K562 (cell line): ENCODE data around the gene USP48. TPM values are rescaled to one million over a fixed set of nuclear protein-coding genes. Genes with fewer than 3 reads are reported as not detected.
A peak's percentile ranks its signal among the peaks of the same experiment; 100 is the strongest.

Experiments
- ATAC-seq: fragments of 200-7000 bp; cut with Tn5 transposase; 3 replicates; pipeline ENCODE4 v1.9.1; 2020; ENCODE audit warnings: moderate library complexity
- BruUV-seq: library from RNA; stranded (reverse); fragments of 400-500 nt; replicated peaks from 2 replicates; lab custom pipeline; 2021; lab: Mats Ljungman, UMichigan
- CTCF ChIA-PET: fragments of 300-600 bp; formaldehyde crosslinking; extraction: SDS; loops from one replicate; lab custom pipeline; 2021; ENCODE audit warnings: low intra/inter-chr PET ratio; lab: Yijun Ruan, JAX
- POLR2A ChIA-PET: fragments of 300-600, 350-650 bp; sonication (Branson Sonifier 250); formaldehyde crosslinking; extraction: SDS; loops from one replicate; lab custom pipeline; 2021; ENCODE audit warnings: antibody characterized with exemption, inconsistent platforms; lab: Yijun Ruan, JAX
- DNase-seq, 4 experiments: peaks; one replicate each; pipeline versions ENCODE4 v3.0.0 to v3.0.0-alpha.2; 2011 to 2018; ENCODE audit warnings: low spot score in 3 of 4, mixed read lengths in 3 of 4; ENCODE audit errors: extremely low read depth in 1 of 4
- FAIRE-seq: peaks from 2 replicates; lab custom pipeline; 2011; peaks lifted over from hg19 to GRCh38; lab: Jason Lieb, UNC
- H2AFZ ChIP-seq: 2 replicates; pipeline ENCODE4 v1.6.0; 2011; ENCODE audit warnings: low read depth, low read length, control low read depth, inconsistent platforms
- H3K27ac ChIP-seq: fragments of 200-600 bp; 3 replicates; pipeline ENCODE4 v1.8.0; 2011; ENCODE audit warnings: low read depth, mild to moderate bottlenecking, control low read depth, inconsistent platforms, low read length, moderate library complexity, mixed read lengths; ENCODE audit errors: extremely low read depth
- H3K27me3 ChIP-seq, 2 experiments: fragments of 300-600 bp in 1 of 2; 2 replicates in 1 of 2; 3 replicates in 1 of 2; pipeline versions ENCODE4 v1.6.0 to v1.8.0; 2011; ENCODE audit warnings: inconsistent platforms in 2 of 2, low read length in 2 of 2, mild to moderate bottlenecking in 1 of 2, mixed read lengths in 1 of 2, moderate library complexity in 1 of 2; ENCODE audit not compliant: control insufficient read depth in 2 of 2, insufficient read depth in 2 of 2
- H3K36me3 ChIP-seq: fragments of 300-600 bp; 3 replicates; pipeline ENCODE4 v1.8.0; 2011; ENCODE audit warnings: mild to moderate bottlenecking, low read length, inconsistent platforms; ENCODE audit not compliant: control insufficient read depth, insufficient read depth
- H3K4me1 ChIP-seq, 2 experiments: fragments of 200-600 bp in 1 of 2; replicated peaks in 1 of 2; 2 replicates in 1 of 2; 3 replicates in 1 of 2; pipeline versions ENCODE4 v1.5.1 to v1.8.0; 2011; ENCODE audit warnings: inconsistent platforms in 2 of 2, low read length in 2 of 2, mild to moderate bottlenecking in 1 of 2, mixed read lengths in 1 of 2, moderate library complexity in 1 of 2; ENCODE audit not compliant: control insufficient read depth in 2 of 2, insufficient read depth in 2 of 2
- H3K4me2 ChIP-seq: 2 replicates; pipeline ENCODE4 v1.6.1; 2011; ENCODE audit warnings: low read length, control low read depth, inconsistent platforms, mixed read lengths; ENCODE audit not compliant: insufficient read depth
- H3K4me3 ChIP-seq: fragments of 200-600 bp; sonication (generic), shearing (Covaris generic); 2 replicates; pipeline ENCODE4 v1.5.1; 2016; ENCODE audit warnings: control low read depth, inconsistent platforms
- H3K79me2 ChIP-seq: fragments of 200-600 bp; 3 replicates; pipeline ENCODE4 v1.8.0; 2011; ENCODE audit warnings: low read length, inconsistent platforms; ENCODE audit not compliant: control insufficient read depth, insufficient read depth
- H3K9ac ChIP-seq, 2 experiments: 2 replicates each; pipeline versions ENCODE4 v1.6.0 to v1.6.1; 2011; ENCODE audit warnings: low read depth in 2 of 2, low read length in 2 of 2, control low read depth in 1 of 2, inconsistent platforms in 1 of 2, mild to moderate bottlenecking in 1 of 2, mixed read lengths in 1 of 2; ENCODE audit not compliant: insufficient read depth in 1 of 2
- H3K9me1 ChIP-seq: one replicate; pipeline ENCODE4 v1.6.0; 2011; ENCODE audit warnings: inconsistent platforms, mild to moderate bottlenecking, low read length, moderate library complexity; ENCODE audit not compliant: control insufficient read depth, insufficient read depth
- H3K9me3 ChIP-seq: replicated peaks from 2 replicates; pipeline ENCODE4 v1.5.1; 2011; ENCODE audit warnings: low read depth, low read length, inconsistent platforms; ENCODE audit not compliant: control insufficient read depth, insufficient read depth
- H4K20me1 ChIP-seq: replicated peaks from 2 replicates; pipeline ENCODE4 v1.6.1; 2011; ENCODE audit warnings: low read length, inconsistent platforms, mixed read lengths; ENCODE audit not compliant: control insufficient read depth, insufficient read depth
- EWSR1 ChIP-seq: fragments of 450-650 bp; IDR thresholded peaks from 2 replicates; pipeline ENCODE4 v1.6.1; 2018; ENCODE audit warnings: borderline replicate concordance, mild to moderate bottlenecking, low read depth, moderate library complexity; ENCODE audit not compliant: partially characterized antibody
- KAT8 ChIP-seq: fragments of 450-650 bp; IDR thresholded peaks from 2 replicates; pipeline ENCODE4 v1.6.1; 2016; ENCODE audit warnings: low read depth, mild to moderate bottlenecking
- MLLT1 ChIP-seq, 2 experiments: fragments of 450-650 bp; IDR thresholded peaks; 2 replicates each; pipeline ENCODE4 v1.6.1; 2016
- ZNF436 ChIP-seq: fragments of 250-450, 450-650 bp; sonication (Bioruptor Pico); formaldehyde crosslinking; IDR thresholded peaks from 2 replicates; pipeline ENCODE4 v1.7.0; 2020; ENCODE audit warnings: mild to moderate bottlenecking
- ZNF764 ChIP-seq: fragments of 250-450 bp; sonication (Bioruptor Pico); IDR thresholded peaks from 2 replicates; pipeline ENCODE4 v1.4.0; 2020; ENCODE audit warnings: low read depth, mild to moderate bottlenecking, moderate library complexity
- WGBS: fragments of 100-300 bp; shearing (Covaris generic); methylation state at CpG from one replicate; pipeline ENCODE4 v1.1.6; 2016; ENCODE audit warnings: low coverage, mixed read lengths; ENCODE audit not compliant: insufficient coverage; ENCODE audit errors: missing lambda C conversion rate; 5-methylcytosine and 5-hydroxymethylcytosine counted together
- in situ Hi-C: fragments of 300-500 bp; cut with MboI; formaldehyde crosslinking; loops from 4 replicates; pipeline ENCODE4 v1.15.0; 2018; ENCODE audit warnings: inconsistent platforms, mixed read lengths
- intact Hi-C: fragments of 100-400 bp; cut with micrococcal nuclease; formaldehyde crosslinking; loops from 2 replicates; pipeline ENCODE4 v1.14.2; 2022
- polyA plus RNA-seq, 8 experiments: library from polyadenylated mRNA; depleted of rRNA in 4 of 8; stranded (reverse) in 5 of 8; unstranded in 3 of 8; fragments of >200 nt; fragmentation: Nextera tagmentation in 2 of 8; fragmentation: Illumina TruSeq in 1 of 8; extraction: Ambion mirVana in 2 of 8; extraction: Trizol in 1 of 8; gene quantifications; 2 replicates each; pipeline versions ENCODE4 v1.2.1 to v1.2.3, GENCODE V29; 2011 to 2014; ENCODE audit warnings: inconsistent platforms in 1 of 8, missing spikeins in 1 of 8
- total RNA-seq, 7 experiments: library from RNA; depleted of rRNA in 6 of 7; stranded (reverse); fragments of >200 nt in 6 of 7; fragmentation: Illumina TruSeq in 2 of 7; extraction: Trizol in 2 of 7; gene quantifications; 2 replicates each; pipeline versions ENCODE4 v1.2.1 to v1.2.3, GENCODE V29; 2011 to 2021; ENCODE audit warnings: low replicate concordance in 1 of 7
- TF ChIP-seq, protein P1 (sequence below): sonication (generic); IDR thresholded peaks from 2 replicates; pipeline ENCODE4 v1.6.1; 2016

The USP48 gene
- total and polyA plus RNA-seq, 9 of the 15 experiments (the other 6 are each of a cell fraction or from before 2014, with no cell fraction given), result 23.3 to 123 (median 106) TPM

DNA sequence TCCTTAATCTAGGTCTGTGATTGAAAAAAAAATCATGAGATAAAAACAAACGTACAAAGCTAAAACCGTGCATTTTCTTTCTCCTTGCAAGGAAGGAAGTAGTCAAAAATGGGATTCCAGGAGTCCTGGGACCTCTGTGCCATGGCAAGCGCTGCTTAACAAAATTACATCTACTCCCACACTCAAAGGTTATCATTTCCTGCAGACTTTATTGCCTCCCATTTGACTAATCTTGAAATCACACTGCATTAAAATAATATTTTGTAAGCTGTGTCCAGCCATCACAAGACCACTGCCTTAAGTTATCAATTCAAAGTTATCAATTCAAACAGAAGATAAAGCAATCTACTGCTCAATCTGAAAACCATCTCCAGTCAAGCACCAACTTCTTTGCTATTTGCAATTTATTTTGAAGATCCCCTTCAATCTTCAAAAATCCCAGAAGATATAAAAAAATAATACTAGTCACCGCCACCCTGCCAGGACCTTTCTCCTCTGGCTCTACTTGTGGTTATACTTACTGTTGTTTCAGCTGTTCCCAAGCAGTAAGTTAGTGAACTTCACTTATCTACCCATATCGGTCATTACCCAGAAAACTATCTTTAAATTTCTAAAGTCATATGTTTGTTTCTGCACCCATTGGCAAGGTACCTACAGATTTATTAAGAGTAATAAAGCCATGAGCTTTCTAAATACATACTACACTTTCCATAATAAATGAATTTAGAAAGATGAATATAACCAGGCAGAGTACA, 75.7 kb downstream of the USP48 start:
- Histone ChIP-seq H4K20me1 (no peaks in the 10 kb centered on the region), H3K27ac (no peak overlapping the region), H3K4me2 (no peak overlapping the region), H3K4me3 (no peak overlapping the region), H3K79me2 (peaks cover 22% of the 10 kb centered on the region; the same call in 1 of the 3 replicates), H2AFZ (no peak overlapping the region), H3K9ac (no peak overlapping the region), H3K9me1 (no peaks in the 10 kb centered on the region), H3K9me3 (no peaks in the 10 kb centered on the region), H3K36me3 (peaks cover 89% of the 10 kb centered on the region), H3K27me3 (no peaks in the 10 kb centered on the region), H3K4me1 (peaks cover 0 to 16% of the 10 kb centered on the region in 2 experiments; a peak in 2 of 5 replicates)
- WGBS, result 55% methylated on average over 5 of the region's 5 CpGs
- TF ChIP-seq MLLT1 (IDR thresholded peaks at IDR 0.05) (no peak), ZNF764 (no peak), EWSR1 (no peak), KAT8 (no peak), ZNF436 (CRISPR knock-in tag) (no peak)
- TF ChIP-seq, protein P1, sequence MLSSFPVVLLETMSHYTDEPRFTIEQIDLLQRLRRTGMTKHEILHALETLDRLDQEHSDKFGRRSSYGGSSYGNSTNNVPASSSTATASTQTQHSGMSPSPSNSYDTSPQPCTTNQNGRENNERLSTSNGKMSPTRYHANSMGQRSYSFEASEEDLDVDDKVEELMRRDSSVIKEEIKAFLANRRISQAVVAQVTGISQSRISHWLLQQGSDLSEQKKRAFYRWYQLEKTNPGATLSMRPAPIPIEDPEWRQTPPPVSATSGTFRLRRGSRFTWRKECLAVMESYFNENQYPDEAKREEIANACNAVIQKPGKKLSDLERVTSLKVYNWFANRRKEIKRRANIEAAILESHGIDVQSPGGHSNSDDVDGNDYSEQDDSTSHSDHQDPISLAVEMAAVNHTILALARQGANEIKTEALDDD, result peak; percentile 30; the same call in 1 of the 2 replicates
- POLR2A ChIA-PET, result no interaction called here
- FAIRE-seq (no peak), DNase-seq (no peak), ATAC-seq (no peak)
- intact Hi-C loops (no loop called here), in situ Hi-C loops (no loop called here)
- no TSS peak for BruUV-seq
- CTCF ChIA-PET, result no interaction called here
